NCI-H1105 (cell line): ENCODE data around the gene TOMM20L.

ENCODE experiments used
- DNase-seq: peaks from one replicate; lab custom pipeline; 2025; lab: John Stamatoyannopoulos, UW

TOMM20L gene

GRCh38 chr14:58427281-58428117, 31.8 kb downstream of the TOMM20L start, which contains the start of the genes KIAA0586 and TIMM9:
KIAA0586 (plus strand) TSS chr14:58427719; CDS start chr14:58428265, 546 bp downstream.
TIMM9 (minus strand) TSS chr14:58427531; CDS start chr14:58411945, 15,586 bp downstream.
- peak; percentile 96 for DNase-seq

DNA sequence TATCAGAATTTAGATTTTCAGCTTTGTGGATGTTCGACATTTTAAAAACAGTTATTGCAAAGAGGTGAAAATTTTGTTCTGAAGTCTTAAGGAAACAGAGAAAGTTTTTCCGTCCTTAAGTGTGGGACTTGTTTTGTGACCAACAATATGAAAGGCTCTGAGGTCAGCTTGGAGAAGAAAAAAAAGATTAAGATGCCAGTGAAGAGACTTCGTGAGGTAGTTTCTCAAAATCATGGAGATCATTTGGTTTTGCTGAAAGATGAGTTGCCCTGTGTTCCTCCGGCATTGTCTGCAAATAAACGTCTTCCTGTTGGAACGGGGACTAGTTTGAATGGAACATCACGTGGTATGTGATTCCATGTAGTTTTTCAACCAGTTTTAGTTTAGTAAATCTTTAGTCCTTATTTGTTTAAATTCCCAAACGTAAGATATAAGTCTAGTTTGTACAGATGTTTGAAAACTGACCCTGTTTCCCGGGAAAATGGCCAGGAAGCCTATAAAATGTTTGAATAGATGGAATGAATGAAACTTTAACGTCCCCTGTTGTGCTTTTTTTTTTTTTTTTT, 32.5 kb downstream of the TOMM20L start:
- peak; percentile 38 for DNase-seq

- DNase-seq: no peak
Observed at GRCh38 chr14:58430156-58430555, 34.4 kb downstream of the TOMM20L start.

DNA sequence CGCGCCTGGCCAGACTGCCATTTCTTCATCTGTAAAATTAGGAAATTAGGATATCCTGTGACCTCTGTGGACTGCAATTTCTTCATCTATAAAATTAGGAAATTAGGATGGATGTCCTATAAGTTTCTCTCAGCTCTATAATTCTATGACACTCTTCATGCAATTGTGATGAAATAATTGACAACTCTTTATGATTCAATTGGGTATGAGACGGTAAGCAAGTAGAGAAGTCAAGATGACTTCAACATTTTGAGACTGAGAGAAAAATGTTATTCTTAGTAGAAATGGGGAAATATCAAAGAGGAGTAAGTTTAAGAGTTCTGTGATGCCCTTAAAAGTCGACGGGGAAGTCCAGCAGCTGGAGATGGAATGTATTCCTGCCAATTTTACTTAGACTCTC, 43.7 kb downstream of the TOMM20L start:
- DNase-seq: no peak

- no peak for DNase-seq
Observed at GRCh38 chr14:58444627-58445026, 48.9 kb downstream of the TOMM20L start.

- DNase-seq: no peak
Observed at GRCh38 chr14:58455593-58456265, 60.0 kb downstream of the TOMM20L start.
